ENCODE results near the gene FBLN5. TPM values are rescaled to one million over a fixed set of nuclear protein-coding genes. Genes with fewer than 3 reads are reported as not detected.

FBLN5 gene
- total and polyA plus RNA-seq, 2 of the 4 experiments (the other 2 are of a cell fraction) = 10.6 to 76.4 TPM

DNA sequence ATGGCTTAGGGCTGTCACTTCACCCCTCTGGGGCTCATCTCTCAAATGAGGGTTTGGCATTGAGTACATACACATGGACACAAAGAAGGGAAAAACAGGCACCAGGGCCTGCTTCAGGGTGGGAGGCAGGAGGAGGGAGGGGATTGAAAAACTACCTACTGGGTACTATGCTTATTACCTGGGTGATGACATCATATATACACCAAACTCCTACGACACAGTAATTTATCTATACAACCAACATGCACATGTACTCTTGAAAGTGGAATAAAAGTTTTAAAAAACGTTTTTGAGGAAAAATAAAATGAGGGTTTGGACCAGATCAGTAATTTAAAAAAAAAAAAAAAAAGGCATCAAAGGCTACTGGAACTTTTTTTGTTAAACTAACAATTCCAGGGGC lies 76.6 kb downstream of the FBLN5 start:
- Histone ChIP-seq H2BK120ac (ENCODE audit: low read depth, low read length) (no peak overlapping the region), H2BK15ac (ENCODE audit: low read depth, low read length) (no peak overlapping the region), H2AK5ac (ENCODE audit: low read depth, low read length) (no peak overlapping the region), H3K9ac (ENCODE audit: low read depth, low read length) (no peak overlapping the region), H3K27me3 (ENCODE audit: control insufficient read depth, insufficient read depth, low read length) (no peaks in the 10 kb centered on the region), H4K20me1 (ENCODE audit: insufficient read depth, low read length) (no peaks in the 10 kb centered on the region), H3K4me3 (ENCODE audit: insufficient read depth, low read depth, low read length) (no peak overlapping the region), H3K79me1 (ENCODE audit: low read depth in 1 of 2, low read length in 2 of 2) (no peaks in the 10 kb centered on the region; a peak in 1 of 4 replicates), H4K8ac (ENCODE audit: low read depth in 2 of 2, low read length in 2 of 2) (no peak overlapping the region), H4K91ac (ENCODE audit: insufficient read depth, low read depth, low read length) (no peak overlapping the region), H2AFZ (replicated peaks; ENCODE audit: low read length, poor library complexity) (no peak overlapping the region), H3K23ac (ENCODE audit: low read depth, low read length) (no peak overlapping the region), H3K36me3 (ENCODE audit: control insufficient read depth, insufficient read depth, low read length) (peaks cover 37% of the 10 kb centered on the region), H2AK9ac (replicated peaks; ENCODE audit: low read depth, low read length, poor library complexity) (no peak overlapping the region), H3K9me1 (ENCODE audit: insufficient read depth, low read length) (peaks cover 21% of the 10 kb centered on the region; the same call in 1 of the 2 replicates), H3K9me3 (ENCODE audit: control insufficient read depth, insufficient read depth, low read length) (no peaks in the 10 kb centered on the region), H3K4me1 (ENCODE audit: control insufficient read depth, insufficient read depth, low read length) (peaks cover 19% of the 10 kb centered on the region), H3K18ac (ENCODE audit: low read depth, low read length) (no peak overlapping the region), H3K56ac (ENCODE audit: extremely low read depth, insufficient read depth, low read length) (no peak overlapping the region), H4K5ac (ENCODE audit: low read depth, low read length) (no peak overlapping the region), H3K14ac (replicated peaks; ENCODE audit: low read depth, low read length) (no peak overlapping the region), H2BK5ac (ENCODE audit: low read depth, low read length, poor library complexity, severe bottlenecking) (no peak overlapping the region), H3K4ac (ENCODE audit: low read depth, low read length) (no peak overlapping the region), H3K27ac (ENCODE audit: insufficient read depth, low read length) (no peak overlapping the region), H2BK20ac (ENCODE audit: low read depth, low read length) (no peak overlapping the region), H3K4me2 (ENCODE audit: low read depth, low read length) (no peak overlapping the region)
- in situ Hi-C loops (cut with MboI; ENCODE audit: low sequenced_read_pairs) = no loop called here
- ATAC-seq (ENCODE audit: low read depth) (no peak), DNase-seq (no peak)
- intact Hi-C loops (cut with micrococcal nuclease) = no loop called here
- no CpG with 5 or more reads among the region's 2 CpGs for WGBS, 2 experiments (ENCODE audit: extremely low coverage in 2 of 2, insufficient read length in 1 of 2)
- dilution Hi-C loops (cut with HindIII; ENCODE audit: low sequenced_read_pairs, unreplicated experiment) = no loop called here
- BruUV-seq (replicated peaks) = no TSS peak
- no peak for TF ChIP-seq RAD21 (IDR thresholded peaks at IDR 0.05; ENCODE audit: low read length)
- TF ChIP-seq NFE2L2 (IDR thresholded peaks at IDR 0.05; ENCODE audit: low read depth, low read length) = no peak
- TF ChIP-seq SMC3 (IDR thresholded peaks at IDR 0.05; ENCODE audit: low read depth, low read length) = no peak
- TF ChIP-seq, protein P1, sequence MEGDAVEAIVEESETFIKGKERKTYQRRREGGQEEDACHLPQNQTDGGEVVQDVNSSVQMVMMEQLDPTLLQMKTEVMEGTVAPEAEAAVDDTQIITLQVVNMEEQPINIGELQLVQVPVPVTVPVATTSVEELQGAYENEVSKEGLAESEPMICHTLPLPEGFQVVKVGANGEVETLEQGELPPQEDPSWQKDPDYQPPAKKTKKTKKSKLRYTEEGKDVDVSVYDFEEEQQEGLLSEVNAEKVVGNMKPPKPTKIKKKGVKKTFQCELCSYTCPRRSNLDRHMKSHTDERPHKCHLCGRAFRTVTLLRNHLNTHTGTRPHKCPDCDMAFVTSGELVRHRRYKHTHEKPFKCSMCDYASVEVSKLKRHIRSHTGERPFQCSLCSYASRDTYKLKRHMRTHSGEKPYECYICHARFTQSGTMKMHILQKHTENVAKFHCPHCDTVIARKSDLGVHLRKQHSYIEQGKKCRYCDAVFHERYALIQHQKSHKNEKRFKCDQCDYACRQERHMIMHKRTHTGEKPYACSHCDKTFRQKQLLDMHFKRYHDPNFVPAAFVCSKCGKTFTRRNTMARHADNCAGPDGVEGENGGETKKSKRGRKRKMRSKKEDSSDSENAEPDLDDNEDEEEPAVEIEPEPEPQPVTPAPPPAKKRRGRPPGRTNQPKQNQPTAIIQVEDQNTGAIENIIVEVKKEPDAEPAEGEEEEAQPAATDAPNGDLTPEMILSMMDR (conservative IDR thresholded peaks at IDR 0.05; ENCODE audit: low read depth, low read length) = no peak
- no peak for TF ChIP-seq MXI1 (IDR thresholded peaks at IDR 0.05; ENCODE audit: borderline replicate concordance, low read depth, low read length)
- no peak for TF ChIP-seq MAFK (IDR thresholded peaks at IDR 0.05; ENCODE audit: low read depth, low read length)
- TF ChIP-seq FOS (IDR thresholded peaks at IDR 0.05; ENCODE audit: low read depth, low read length) = no peak
- no peak for TF ChIP-seq RFX5 (IDR thresholded peaks at IDR 0.05; ENCODE audit: low read depth, low read length)
- TF ChIP-seq, protein P2, sequence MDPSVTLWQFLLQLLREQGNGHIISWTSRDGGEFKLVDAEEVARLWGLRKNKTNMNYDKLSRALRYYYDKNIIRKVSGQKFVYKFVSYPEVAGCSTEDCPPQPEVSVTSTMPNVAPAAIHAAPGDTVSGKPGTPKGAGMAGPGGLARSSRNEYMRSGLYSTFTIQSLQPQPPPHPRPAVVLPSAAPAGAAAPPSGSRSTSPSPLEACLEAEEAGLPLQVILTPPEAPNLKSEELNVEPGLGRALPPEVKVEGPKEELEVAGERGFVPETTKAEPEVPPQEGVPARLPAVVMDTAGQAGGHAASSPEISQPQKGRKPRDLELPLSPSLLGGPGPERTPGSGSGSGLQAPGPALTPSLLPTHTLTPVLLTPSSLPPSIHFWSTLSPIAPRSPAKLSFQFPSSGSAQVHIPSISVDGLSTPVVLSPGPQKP (IDR thresholded peaks at IDR 0.05; ENCODE audit: borderline replicate concordance, low read depth, low read length) = no peak
- no peak for TF ChIP-seq BHLHE40 (IDR thresholded peaks at IDR 0.05; ENCODE audit: low read depth, low read length)
- no peak for TF ChIP-seq POLR2A (IDR thresholded peaks at IDR 0.05; ENCODE audit: low read depth, low read length)
- no peak for TF ChIP-seq RCOR1 (IDR thresholded peaks at IDR 0.05; ENCODE audit: insufficient replicate concordance, low read length)
- TF ChIP-seq, protein P3, sequence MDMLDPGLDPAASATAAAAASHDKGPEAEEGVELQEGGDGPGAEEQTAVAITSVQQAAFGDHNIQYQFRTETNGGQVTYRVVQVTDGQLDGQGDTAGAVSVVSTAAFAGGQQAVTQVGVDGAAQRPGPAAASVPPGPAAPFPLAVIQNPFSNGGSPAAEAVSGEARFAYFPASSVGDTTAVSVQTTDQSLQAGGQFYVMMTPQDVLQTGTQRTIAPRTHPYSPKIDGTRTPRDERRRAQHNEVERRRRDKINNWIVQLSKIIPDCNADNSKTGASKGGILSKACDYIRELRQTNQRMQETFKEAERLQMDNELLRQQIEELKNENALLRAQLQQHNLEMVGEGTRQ (IDR thresholded peaks at IDR 0.05; ENCODE audit: low read depth, low read length) = no peak
- TF ChIP-seq CHD1 (IDR thresholded peaks at IDR 0.05; ENCODE audit: low read depth, low read length) = no peak
- no peak for TF ChIP-seq CEBPB (IDR thresholded peaks at IDR 0.05; ENCODE audit: low read depth, low read length)
- ChIA-PET CTCF (no interaction called here), POLR2A (ENCODE audit: unreplicated experiment) (no interaction called here)

Measured in IMR-90 (cell line).